H1 (cell line): ENCODE measurements around the gene MYH10. TPM values are rescaled to one million over a fixed set of nuclear protein-coding genes. Genes with fewer than 3 reads are reported as not detected.

Source experiments
- CTBP2 ChIP-seq: IDR thresholded peaks from 2 replicates; pipeline ENCODE4 v1.7.0; 2011; ENCODE audit warnings: borderline replicate concordance, mild to moderate bottlenecking, moderate library complexity, mixed read lengths, low read length; ENCODE audit not compliant: insufficient read depth, insufficient read length
- E2F6 ChIP-seq: IDR thresholded peaks from 2 replicates; pipeline ENCODE4 v1.6.1; 2012; ENCODE audit warnings: inconsistent platforms
- HDAC2 ChIP-seq, 2 experiments: fragments of 300-600 bp in 1 of 2; sonication (generic) in 1 of 2; IDR thresholded peaks; 2 replicates each; pipeline ENCODE4 v1.6.1; 2011 to 2012; ENCODE audit warnings: low read depth in 2 of 2, low read length in 2 of 2, mild to moderate bottlenecking in 2 of 2, moderate library complexity in 2 of 2, borderline replicate concordance in 1 of 2, inconsistent platforms in 1 of 2
- MAFK ChIP-seq: IDR thresholded peaks from 2 replicates; pipeline ENCODE4 v1.6.1; 2012; ENCODE audit warnings: low read depth, mild to moderate bottlenecking, improper control_type of control experiment, low read length
- RFX5 ChIP-seq: IDR thresholded peaks from 2 replicates; pipeline ENCODE4 v1.6.1; 2011; ENCODE audit warnings: low read depth, low read length, improper control_type of control experiment, borderline replicate concordance
- RXRA ChIP-seq: IDR thresholded peaks from 2 replicates; pipeline ENCODE4 v1.6.1; 2011; ENCODE audit warnings: low read depth, mild to moderate bottlenecking, low read length, moderate library complexity; ENCODE audit not compliant: insufficient read depth
- SRF ChIP-seq: IDR thresholded peaks from 2 replicates; pipeline ENCODE4 v1.6.1; 2011; ENCODE audit warnings: mild to moderate bottlenecking, low read depth, low read length, moderate library complexity
- TCF12 ChIP-seq: IDR thresholded peaks from 2 replicates; pipeline ENCODE4 v1.6.1; 2011; ENCODE audit warnings: low read depth, mild to moderate bottlenecking, low read length
- polyA plus RNA-seq, 7 experiments: library from polyadenylated mRNA; depleted of rRNA in 3 of 7; stranded (reverse) in 5 of 7; unstranded in 2 of 7; fragments of >200 nt in 5 of 7; fragments of 200-250 nt in 2 of 7; gene quantifications; 1 replicate in 5 of 7; 2 replicates in 1 of 7; 4 replicates in 1 of 7; pipeline versions ENCODE4 v1.2.1 to v1.2.3, GENCODE V29; 2011 to 2013; ENCODE audit warnings: missing spikeins in 2 of 7, mixed read lengths in 2 of 7
- total RNA-seq: library from RNA; stranded (reverse); fragmentation: NEBNext Ultra II Directional; extraction: Animal tissue kit (Norgen Biotek cat#: 25700); gene quantifications from 2 replicates; pipeline ENCODE4 v1.2.1, GENCODE V29; 2021
- TF ChIP-seq, protein P1 (sequence below), 3 experiments: IDR thresholded peaks; 1 replicate in 2 of 3; 2 replicates in 1 of 3; pipeline versions ENCODE4 v1.5.1 to v1.6.1; 2011; ENCODE audit warnings: low read length in 3 of 3, mild to moderate bottlenecking in 3 of 3, inconsistent platforms in 2 of 3, low read depth in 1 of 3, moderate library complexity in 1 of 3; ENCODE audit not compliant: insufficient read depth in 1 of 3; ENCODE audit errors: control extremely low read depth in 1 of 3

The MYH10 gene
- total and polyA plus RNA-seq, 2 of the 8 experiments (the other 6 are each of a cell fraction or from before 2014, with no cell fraction given) = 64.1 to 289 TPM

DNA sequence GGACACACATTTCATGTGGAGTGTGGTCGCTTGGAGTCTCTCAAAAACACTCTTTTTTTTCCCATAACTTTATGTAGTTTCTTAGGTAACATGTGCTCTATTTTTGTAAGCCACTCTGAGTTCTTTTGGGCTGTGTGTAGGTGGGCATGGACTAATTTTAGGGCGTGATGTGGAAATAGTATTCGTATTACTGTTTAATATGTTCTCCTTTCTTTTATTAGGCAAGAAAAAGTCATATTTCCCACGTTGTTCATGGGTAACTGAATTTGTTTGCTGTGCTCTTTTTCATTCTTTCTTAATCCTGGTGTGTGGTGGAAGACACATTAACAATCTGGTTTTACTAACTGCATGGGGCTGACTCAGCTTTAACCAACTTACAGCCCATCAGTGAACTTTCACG is 167.4 kb downstream of the MYH10 start (continued):
- TF ChIP-seq, protein P1, sequence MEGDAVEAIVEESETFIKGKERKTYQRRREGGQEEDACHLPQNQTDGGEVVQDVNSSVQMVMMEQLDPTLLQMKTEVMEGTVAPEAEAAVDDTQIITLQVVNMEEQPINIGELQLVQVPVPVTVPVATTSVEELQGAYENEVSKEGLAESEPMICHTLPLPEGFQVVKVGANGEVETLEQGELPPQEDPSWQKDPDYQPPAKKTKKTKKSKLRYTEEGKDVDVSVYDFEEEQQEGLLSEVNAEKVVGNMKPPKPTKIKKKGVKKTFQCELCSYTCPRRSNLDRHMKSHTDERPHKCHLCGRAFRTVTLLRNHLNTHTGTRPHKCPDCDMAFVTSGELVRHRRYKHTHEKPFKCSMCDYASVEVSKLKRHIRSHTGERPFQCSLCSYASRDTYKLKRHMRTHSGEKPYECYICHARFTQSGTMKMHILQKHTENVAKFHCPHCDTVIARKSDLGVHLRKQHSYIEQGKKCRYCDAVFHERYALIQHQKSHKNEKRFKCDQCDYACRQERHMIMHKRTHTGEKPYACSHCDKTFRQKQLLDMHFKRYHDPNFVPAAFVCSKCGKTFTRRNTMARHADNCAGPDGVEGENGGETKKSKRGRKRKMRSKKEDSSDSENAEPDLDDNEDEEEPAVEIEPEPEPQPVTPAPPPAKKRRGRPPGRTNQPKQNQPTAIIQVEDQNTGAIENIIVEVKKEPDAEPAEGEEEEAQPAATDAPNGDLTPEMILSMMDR (IDR thresholded peaks at IDR 0.05; ENCODE audit: control extremely low read depth in 1 of 3, insufficient read depth in 1 of 3, low read depth in 1 of 3, low read length in 3 of 3) = no peak
- TF ChIP-seq RFX5 (no peak), TCF12 (no peak), MAFK (no peak), CTBP2 (no peak), RXRA (no peak), SRF (no peak), E2F6 (no peak), HDAC2 (IDR thresholded peaks at IDR 0.05; ENCODE audit: borderline replicate concordance in 1 of 2, low read depth in 2 of 2, low read length in 2 of 2) (no peak)
